ENCODE measurements around the gene KRT15.

DNA sequence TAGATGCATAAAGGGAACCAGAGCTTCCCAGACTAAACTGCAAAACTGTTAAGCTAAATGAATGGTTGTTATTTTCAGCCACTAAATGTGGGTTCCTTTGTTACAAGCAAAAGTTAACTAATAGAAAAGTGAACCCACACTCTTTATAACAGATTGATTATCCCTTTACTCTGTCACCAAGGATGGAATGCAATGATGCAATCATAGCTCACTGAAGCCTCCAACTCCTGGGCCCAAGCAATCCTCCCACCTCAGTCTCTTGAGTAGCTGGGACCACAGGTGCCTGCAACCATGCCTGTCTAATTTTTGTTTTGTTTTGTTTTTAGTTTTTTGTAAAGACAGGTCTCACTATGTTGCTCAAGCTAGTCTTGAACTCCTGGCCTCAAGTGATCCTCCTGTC lies 46.6 kb upstream of the KRT15 start:
- TF ChIP-seq, protein P1, sequence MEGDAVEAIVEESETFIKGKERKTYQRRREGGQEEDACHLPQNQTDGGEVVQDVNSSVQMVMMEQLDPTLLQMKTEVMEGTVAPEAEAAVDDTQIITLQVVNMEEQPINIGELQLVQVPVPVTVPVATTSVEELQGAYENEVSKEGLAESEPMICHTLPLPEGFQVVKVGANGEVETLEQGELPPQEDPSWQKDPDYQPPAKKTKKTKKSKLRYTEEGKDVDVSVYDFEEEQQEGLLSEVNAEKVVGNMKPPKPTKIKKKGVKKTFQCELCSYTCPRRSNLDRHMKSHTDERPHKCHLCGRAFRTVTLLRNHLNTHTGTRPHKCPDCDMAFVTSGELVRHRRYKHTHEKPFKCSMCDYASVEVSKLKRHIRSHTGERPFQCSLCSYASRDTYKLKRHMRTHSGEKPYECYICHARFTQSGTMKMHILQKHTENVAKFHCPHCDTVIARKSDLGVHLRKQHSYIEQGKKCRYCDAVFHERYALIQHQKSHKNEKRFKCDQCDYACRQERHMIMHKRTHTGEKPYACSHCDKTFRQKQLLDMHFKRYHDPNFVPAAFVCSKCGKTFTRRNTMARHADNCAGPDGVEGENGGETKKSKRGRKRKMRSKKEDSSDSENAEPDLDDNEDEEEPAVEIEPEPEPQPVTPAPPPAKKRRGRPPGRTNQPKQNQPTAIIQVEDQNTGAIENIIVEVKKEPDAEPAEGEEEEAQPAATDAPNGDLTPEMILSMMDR (IDR thresholded peaks at IDR 0.05; ENCODE audit: poor library complexity) = no peak
- no peak for TF ChIP-seq EZH2 (IDR thresholded peaks at IDR 0.05; ENCODE audit: borderline replicate concordance)
- TF ChIP-seq EZH2phosphoT487 (IDR thresholded peaks at IDR 0.05; ENCODE audit: low read depth, severe bottlenecking, unreplicated experiment) = no peak
